Femur (tissue), 1 donor: ENCODE measurements around the gene TTC23.

ENCODE experiments used
- DNase-seq: peaks from one replicate; pipeline ENCODE4 v3.0.0-alpha.2; 2017

Gene TTC23

GRCh38 chr15:99100245-99101173 lies 148.9 kb downstream of the TTC23 start:
- DNase-seq: peak; percentile 90

GRCh38 chr15:99099661-99100060 lies 149.7 kb downstream of the TTC23 start:
- DNase-seq: no peak

- DNase-seq: no peak
Observed at GRCh38 chr15:99098991-99099390, 150.4 kb downstream of the TTC23 start.

- DNase-seq: no peak
Observed at GRCh38 chr15:99098426-99098825, 151.0 kb downstream of the TTC23 start.

GRCh38 chr15:99097441-99098410 lies 151.7 kb downstream of the TTC23 start:
- no peak for DNase-seq

- no peak for DNase-seq
Observed at GRCh38 chr15:99096894-99097426, 152.4 kb downstream of the TTC23 start.

- DNase-seq: no peak
Observed at GRCh38 chr15:99096173-99096893, 153.0 kb downstream of the TTC23 start.

GRCh38 chr15:99095626-99096025 lies 153.8 kb downstream of the TTC23 start:
- no peak for DNase-seq

GRCh38 chr15:99092554-99093172 lies 156.7 kb downstream of the TTC23 start:
- no peak for DNase-seq

GRCh38 chr15:99090938-99091337 lies 158.4 kb downstream of the TTC23 start:
- DNase-seq: no peak

GRCh38 chr15:99090011-99090699 lies 159.2 kb downstream of the TTC23 start:
- no peak for DNase-seq

- no peak for DNase-seq
Observed at GRCh38 chr15:99087405-99087943, 161.9 kb downstream of the TTC23 start.

GRCh38 chr15:99086327-99086667 lies 163.1 kb downstream of the TTC23 start:
- no peak for DNase-seq
